Globus pallidus (tissue), 1 donor: Measurements from ENCODE around the gene TSPAN4.

Experiments used
- DNase-seq: peaks from one replicate; pipeline ENCODE4 v3.0.0-alpha.2; 2015; ENCODE audit warnings: low spot score

TSPAN4 gene

DNA sequence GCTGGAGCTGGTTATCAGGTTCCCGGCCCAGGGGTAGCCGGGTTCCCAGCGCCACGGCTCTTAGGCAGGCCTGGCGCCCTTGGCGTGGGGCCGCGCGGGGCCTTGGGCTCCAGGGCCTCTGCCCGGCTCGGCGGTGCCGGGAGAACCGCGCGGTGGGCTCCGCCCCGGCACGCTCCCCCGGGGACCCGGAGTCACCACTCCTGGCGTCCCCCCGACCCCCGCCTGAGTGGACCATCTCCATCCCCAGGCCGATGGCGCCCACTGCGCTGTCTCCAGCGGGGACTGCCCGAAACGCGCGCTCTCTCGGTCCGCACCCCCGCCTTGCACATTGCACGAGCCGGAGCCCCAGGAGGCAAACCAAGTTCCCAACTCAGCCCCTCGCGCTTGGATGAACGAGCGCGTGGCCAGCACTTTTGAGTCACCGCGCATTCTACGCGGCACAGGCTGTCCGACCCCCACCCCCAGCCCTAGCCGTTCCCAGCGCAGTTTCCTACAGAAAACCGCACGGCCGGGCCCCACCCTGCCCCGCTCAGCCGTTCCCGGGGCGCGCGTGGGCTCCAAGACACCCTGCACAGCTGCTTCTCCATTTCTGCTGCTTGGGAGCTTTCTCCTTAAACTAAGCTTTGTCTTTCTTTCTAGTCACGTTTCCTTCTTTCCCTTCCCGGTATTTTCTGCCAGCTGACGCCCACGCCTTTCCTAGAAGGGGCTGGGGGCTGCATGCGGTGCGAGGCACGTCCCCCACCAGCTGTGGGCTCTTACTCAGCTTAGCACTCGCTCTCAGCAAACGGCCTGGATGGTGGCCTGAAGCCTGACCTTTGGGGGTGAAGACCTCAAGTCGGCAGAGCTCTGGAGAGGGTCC is 68.6 kb downstream of the TSPAN4 start:
- DNase-seq = no peak

- DNase-seq = no peak
These were observed 69.2 kb downstream of the TSPAN4 start for GRCh38 chr11:911890-912219.

DNA sequence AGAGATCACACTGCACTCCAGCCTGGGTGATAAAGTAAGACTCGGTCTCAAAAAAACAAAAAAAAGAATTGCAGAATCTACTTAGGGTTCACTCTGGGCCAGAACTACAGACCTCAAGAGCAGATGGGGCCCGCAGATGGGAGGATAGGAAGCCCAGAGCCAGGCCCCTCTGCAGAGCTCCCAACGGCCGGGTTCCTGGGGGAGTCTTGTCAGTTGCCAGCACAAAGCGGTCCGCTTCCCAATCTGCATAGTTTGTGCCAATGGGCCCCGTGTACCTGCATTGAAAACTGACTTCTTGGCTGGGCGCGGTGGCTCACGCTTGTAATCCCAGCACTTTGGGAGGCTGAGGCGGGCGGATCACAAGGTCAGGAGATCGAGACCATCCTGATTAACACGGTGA is 69.6 kb downstream of the TSPAN4 start:
- DNase-seq = no peak

- no peak for DNase-seq
These were observed 70.4 kb downstream of the TSPAN4 start for GRCh38 chr11:913043-913442.

DNA sequence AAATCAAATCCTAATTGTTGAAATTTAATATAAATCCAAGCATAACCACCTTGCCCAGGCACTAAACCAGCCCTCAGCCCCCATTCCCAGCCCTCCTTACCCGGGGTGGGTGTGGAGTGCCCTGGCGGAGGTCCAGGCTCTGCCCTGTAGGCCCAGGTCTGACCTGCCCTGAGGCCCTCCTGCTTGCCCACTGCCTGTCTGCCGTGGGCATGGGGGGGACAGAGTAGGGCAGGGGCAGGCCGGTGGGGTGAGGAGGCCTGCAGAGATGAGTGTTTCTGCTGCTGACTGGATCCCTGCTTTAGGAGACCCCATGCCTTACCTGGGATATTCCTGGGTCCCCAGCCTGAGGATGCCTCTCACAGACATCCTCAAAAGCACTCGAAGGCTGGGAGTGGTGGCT is 71.6 kb downstream of the TSPAN4 start:
- no peak for DNase-seq

DNA sequence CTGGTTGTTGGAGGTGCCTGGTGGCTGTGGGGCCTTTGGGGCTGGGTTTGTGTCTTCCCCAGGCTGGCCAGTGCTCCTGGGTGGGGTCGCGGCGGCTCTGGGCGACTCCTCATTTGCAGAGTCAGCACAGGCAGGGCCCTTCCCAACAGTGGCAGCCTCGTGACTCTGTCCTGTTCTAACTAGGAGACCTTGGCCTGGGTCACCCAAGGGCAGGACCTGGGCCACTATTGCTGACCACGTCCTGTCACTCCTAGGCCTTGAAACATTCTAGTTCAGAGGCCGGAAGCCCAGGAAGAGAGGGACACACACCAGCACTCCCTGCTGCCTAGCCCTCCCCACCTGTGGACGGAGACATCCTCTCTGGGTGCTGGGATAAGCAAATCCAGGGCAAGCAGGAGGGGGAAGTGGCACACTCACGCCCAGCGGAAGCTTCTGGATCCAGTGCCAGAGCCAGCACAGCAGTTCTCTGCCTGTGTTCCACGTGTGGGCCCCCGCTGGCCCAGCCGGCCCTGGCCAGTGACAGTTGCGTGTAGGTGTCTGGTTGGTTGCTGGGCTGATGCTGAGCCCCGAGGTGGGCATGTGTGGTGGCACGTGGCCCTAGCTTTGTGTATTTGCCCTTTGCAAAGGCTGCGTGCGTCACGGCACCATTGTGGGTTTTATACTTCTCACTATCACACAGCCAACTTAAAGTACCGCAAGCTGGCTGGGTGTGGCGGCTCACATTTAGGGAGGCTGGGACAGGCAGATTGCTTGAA is 72.3 kb downstream of the TSPAN4 start:
- no peak for DNase-seq
